IMR-90 (cell line): ENCODE data around the gene CCT7. TPM values are rescaled to one million over a fixed set of nuclear protein-coding genes. Genes with fewer than 3 reads are reported as not detected.

Experiments used
- ATAC-seq: fragments of 200-7000 bp; cut with Tn5 transposase; 2 replicates; pipeline ENCODE4 v1.9.1; 2020; ENCODE audit warnings: low read depth, mild to moderate bottlenecking, moderate library complexity
- BruUV-seq: library from RNA; stranded (reverse); fragments of 400-500 nt; replicated peaks from 2 replicates; lab custom pipeline; 2021; lab: Mats Ljungman, UMichigan
- CTCF ChIA-PET: fragments of 300-600 bp; formaldehyde crosslinking; extraction: SDS; loops from one replicate; lab custom pipeline; 2021; ENCODE audit warnings: antibody characterized with exemption; lab: Yijun Ruan, JAX
- POLR2A ChIA-PET: fragments of 300-600 bp; sonication (Branson Sonifier 250); formaldehyde crosslinking; loops from one replicate; lab custom pipeline; 2022; ENCODE audit warnings: antibody characterized with exemption; ENCODE audit not compliant: unreplicated experiment; lab: Charles Lee
- DNase-seq: peaks from one replicate; pipeline ENCODE4 v3.0.0; 2013
- H2AFZ ChIP-seq: replicated peaks from 2 replicates; pipeline ENCODE3; 2013; ENCODE audit warnings: low read length, mild to moderate bottlenecking; ENCODE audit not compliant: poor library complexity
- H2AK5ac ChIP-seq: 2 replicates; pipeline ENCODE4 v1.6.1; 2013; ENCODE audit warnings: low read depth, low read length, inconsistent platforms
- H2AK9ac ChIP-seq: replicated peaks from 2 replicates; pipeline ENCODE3; 2013; ENCODE audit warnings: mild to moderate bottlenecking, low read depth, low read length, moderate library complexity; ENCODE audit not compliant: poor library complexity
- H2BK120ac ChIP-seq: 2 replicates; pipeline ENCODE4 v1.6.1; 2013; ENCODE audit warnings: low read depth, low read length, inconsistent platforms
- H2BK15ac ChIP-seq: 3 replicates; pipeline ENCODE4 v1.6.1; 2013; ENCODE audit warnings: low read depth, low read length, inconsistent platforms
- H2BK20ac ChIP-seq: 2 replicates; pipeline ENCODE4 v1.6.1; 2013; ENCODE audit warnings: low read depth, mild to moderate bottlenecking, inconsistent platforms, low read length, moderate library complexity
- H2BK5ac ChIP-seq: 2 replicates; pipeline ENCODE4 v1.6.1; 2013; ENCODE audit warnings: mild to moderate bottlenecking, low read depth, low read length, inconsistent platforms; ENCODE audit not compliant: poor library complexity, severe bottlenecking
- H3K14ac ChIP-seq: replicated peaks from 2 replicates; pipeline ENCODE4 v1.6.1; 2013; ENCODE audit warnings: low read depth, low read length, inconsistent platforms
- H3K18ac ChIP-seq: 2 replicates; pipeline ENCODE4 v1.6.1; 2013; ENCODE audit warnings: low read depth, low read length, control low read depth
- H3K23ac ChIP-seq: 2 replicates; pipeline ENCODE4 v1.6.1; 2013; ENCODE audit warnings: low read depth, low read length, inconsistent platforms
- H3K27ac ChIP-seq: 2 replicates; pipeline ENCODE4 v1.5.1; 2013; ENCODE audit warnings: mild to moderate bottlenecking, control low read depth, low read length; ENCODE audit not compliant: insufficient read depth
- H3K27me3 ChIP-seq: 2 replicates; pipeline ENCODE4 v1.6.1; 2013; ENCODE audit warnings: low read length; ENCODE audit not compliant: control insufficient read depth, insufficient read depth
- H3K36me3 ChIP-seq: 2 replicates; pipeline ENCODE4 v1.6.1; 2013; ENCODE audit warnings: low read length, mixed read lengths; ENCODE audit not compliant: control insufficient read depth, insufficient read depth
- H3K4ac ChIP-seq: 2 replicates; pipeline ENCODE4 v1.6.1; 2013; ENCODE audit warnings: low read depth, low read length, inconsistent platforms
- H3K4me1 ChIP-seq: 2 replicates; pipeline ENCODE4 v1.6.1; 2013; ENCODE audit warnings: low read length, mixed read lengths; ENCODE audit not compliant: control insufficient read depth, insufficient read depth
- H3K4me2 ChIP-seq: 2 replicates; pipeline ENCODE4 v1.6.1; 2013; ENCODE audit warnings: low read depth, mild to moderate bottlenecking, control low read depth, low read length, moderate library complexity
- H3K4me3 ChIP-seq: 2 replicates; pipeline ENCODE4 v1.5.1; 2013; ENCODE audit warnings: low read depth, mild to moderate bottlenecking, control low read depth, low read length, moderate library complexity; ENCODE audit not compliant: insufficient read depth
- H3K56ac ChIP-seq: 2 replicates; pipeline ENCODE4 v1.6.1; 2013; ENCODE audit warnings: low read length, inconsistent platforms; ENCODE audit not compliant: insufficient read depth; ENCODE audit errors: extremely low read depth
- H3K79me1 ChIP-seq, 2 experiments: 2 replicates each; pipeline ENCODE4 v1.6.1; 2013; ENCODE audit warnings: low read length in 2 of 2, inconsistent platforms in 1 of 2, low read depth in 1 of 2
- H3K9ac ChIP-seq: 2 replicates; pipeline ENCODE4 v1.6.1; 2013; ENCODE audit warnings: low read depth, low read length, control low read depth
- H3K9me1 ChIP-seq: 2 replicates; pipeline ENCODE4 v1.6.1; 2013; ENCODE audit warnings: low read length, inconsistent platforms; ENCODE audit not compliant: insufficient read depth
- H3K9me3 ChIP-seq: 2 replicates; pipeline ENCODE4 v1.6.1; 2013; ENCODE audit warnings: low read length; ENCODE audit not compliant: control insufficient read depth, insufficient read depth
- H4K20me1 ChIP-seq: 2 replicates; pipeline ENCODE4 v1.6.1; 2013; ENCODE audit warnings: low read length, inconsistent platforms; ENCODE audit not compliant: insufficient read depth
- H4K5ac ChIP-seq: 2 replicates; pipeline ENCODE4 v1.6.1; 2013; ENCODE audit warnings: mild to moderate bottlenecking, low read depth, low read length, control low read depth
- H4K8ac ChIP-seq, 2 experiments: 2 replicates each; pipeline ENCODE4 v1.6.1; 2013; ENCODE audit warnings: low read depth in 2 of 2, low read length in 2 of 2, control low read depth in 1 of 2, inconsistent platforms in 1 of 2
- H4K91ac ChIP-seq: 2 replicates; pipeline ENCODE4 v1.6.1; 2013; ENCODE audit warnings: low read depth, low read length, inconsistent platforms; ENCODE audit not compliant: insufficient read depth
- RCOR1 ChIP-seq: IDR thresholded peaks from 2 replicates; pipeline ENCODE4 v1.6.1; 2012; ENCODE audit warnings: mild to moderate bottlenecking, low read length, improper control_type of control experiment; ENCODE audit not compliant: insufficient replicate concordance
- WGBS, 2 experiments: methylation state at CpG; one replicate each; pipeline versions ENCODE4 v1.1.5 to v1.1.7; 2013; ENCODE audit warnings: missing lambda C conversion rate in 2 of 2; ENCODE audit not compliant: insufficient read length in 1 of 2; ENCODE audit errors: extremely low coverage in 2 of 2; 5-methylcytosine and 5-hydroxymethylcytosine counted together
- dilution Hi-C: fragments of 300-500 bp; cut with HindIII; formaldehyde crosslinking; loops from one replicate; pipeline ENCODE4 v1.14.3; 2018; ENCODE audit warnings: low sequenced_read_pairs; ENCODE audit not compliant: unreplicated experiment
- in situ Hi-C: fragments of 300-500 bp; cut with MboI; formaldehyde crosslinking; loops from 3 replicates; pipeline ENCODE4 v1.14.3; 2019; ENCODE audit warnings: low sequenced_read_pairs, inconsistent platforms, mixed read lengths
- intact Hi-C: fragments of 100-400 bp; cut with micrococcal nuclease; formaldehyde crosslinking; loops from 2 replicates; pipeline ENCODE4 v1.10.0; 2022
- polyA plus RNA-seq, 3 experiments: library from polyadenylated mRNA; depleted of rRNA; stranded (reverse); fragments of >200 nt; gene quantifications; 2 replicates each; pipeline ENCODE4 v1.2.3, GENCODE V29; 2012; ENCODE audit warnings: low replicate concordance in 1 of 3
- total RNA-seq: library from RNA; depleted of rRNA; stranded (reverse); fragments of >200 nt; gene quantifications from 2 replicates; pipeline ENCODE4 v1.2.3, GENCODE V29; 2012

Gene CCT7
- total and polyA plus RNA-seq, 2 of the 4 experiments (the other 2 are of a cell fraction): 321 to 575 TPM

DNA sequence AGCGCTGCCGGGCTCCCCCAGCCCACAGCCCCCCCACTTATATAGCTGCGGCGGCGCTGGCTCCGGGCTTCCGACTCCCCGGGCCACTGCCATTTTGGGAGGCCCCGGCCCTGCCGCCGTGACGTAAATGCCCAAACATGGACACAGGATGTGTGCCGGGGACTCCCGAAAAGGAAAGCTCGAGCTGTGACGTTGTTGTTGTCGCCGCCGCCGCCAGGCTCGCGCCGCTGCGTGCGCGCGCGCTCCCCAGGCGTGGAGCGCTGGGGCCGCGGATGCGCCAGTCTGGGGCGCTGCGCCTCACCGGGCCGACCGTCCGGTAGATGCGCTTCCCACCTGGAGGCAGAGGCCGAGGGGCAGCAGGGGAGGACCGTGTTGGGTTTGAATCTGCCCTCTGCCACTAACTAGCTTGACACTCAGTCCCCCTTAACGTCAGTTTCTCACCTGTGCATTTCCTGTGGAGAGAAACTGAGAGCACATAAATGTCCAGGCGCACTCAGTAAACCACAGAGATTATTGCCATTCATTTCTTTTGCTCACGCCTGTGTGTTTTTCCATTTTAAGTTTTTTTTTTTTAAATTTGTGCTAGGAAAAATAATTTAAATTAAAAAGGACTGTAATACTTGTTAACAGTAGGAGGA is 59.5 kb downstream of the CCT7 start, which contains the start of gene EGR4:
Gene EGR4, minus strand, starts transcription at position 15 of the 638 bp plus-strand sequence. CDS start 231 bp downstream, outside the sequence.
- no peaks in the 10 kb centered on the region for H3K9me1 ChIP-seq
- H3K4ac ChIP-seq: no peak within 1 kb of the TSS
- intact Hi-C loops: no loop called here
- no peak within 1 kb of the TSS for H2BK15ac ChIP-seq
- peaks cover 65% of the 10 kb centered on the region for H3K27me3 ChIP-seq
- no peaks in the 10 kb centered on the region for H3K36me3 ChIP-seq
- H3K4me3 ChIP-seq: peak within 1 kb of the TSS; percentile 65
- dilution Hi-C loops: no loop called here
- H3K9me3 ChIP-seq: no peaks in the 10 kb centered on the region
- no peak within 1 kb of the TSS for H3K27ac ChIP-seq
- no peak within 1 kb of the TSS for H4K5ac ChIP-seq
- H2BK120ac ChIP-seq: no peak within 1 kb of the TSS
- H3K56ac ChIP-seq: no peak within 1 kb of the TSS
- no peak within 1 kb of the TSS for H3K14ac ChIP-seq
- ATAC-seq: peak; percentile 85
- ChIA-PET CTCF (interaction anchor here (0.6 to 0.7 kb wide), 2 partner anchors 180 to 808 kb away, joined by 3 read pairs; no protein-coding TSS in a partner anchor), POLR2A (interaction anchor here (0.5 kb wide), 1 partner anchor 188 kb away, joined by 3 read pairs; no protein-coding TSS in a partner anchor)
- 7% methylated on average over 23 of the region's 45 CpGs; no CpG with 5 or more reads in 1 of the 2 experiments for WGBS, 2 experiments
- no peak within 1 kb of the TSS for H2AK5ac ChIP-seq
- in situ Hi-C loops: no loop called here
- no peak for TF ChIP-seq RCOR1
- peak; percentile 74 for DNase-seq
- no peak within 1 kb of the TSS for H3K18ac ChIP-seq
- H4K8ac ChIP-seq: no peak within 1 kb of the TSS
- H3K9ac ChIP-seq: 0 out of 2 replicates have a peak within 1 kb of the TSS, but pooled peaks have one; percentile 60
- H3K23ac ChIP-seq: no peak within 1 kb of the TSS
- no peak within 1 kb of the TSS for H2BK20ac ChIP-seq
- H3K4me1 ChIP-seq: no peaks in the 10 kb centered on the region; the same call in 1 of the 2 replicates
- H4K20me1 ChIP-seq: peaks cover 5% of the 10 kb centered on the region; the same call in 1 of the 2 replicates
- H2AFZ ChIP-seq: peak within 1 kb of the TSS; percentile 92
- no peak within 1 kb of the TSS for H2BK5ac ChIP-seq
- no TSS peak for BruUV-seq
- no peak within 1 kb of the TSS for H4K91ac ChIP-seq
- H3K79me1 ChIP-seq: no peaks in the 10 kb centered on the region
- H2AK9ac ChIP-seq: peak within 1 kb of the TSS; percentile 78
- peak within 1 kb of the TSS; percentile 95 for H3K4me2 ChIP-seq
